Loucy (cell line): ENCODE data around the gene KLHL2.

Source experiments
- H2AFZ ChIP-seq: fragments of 200-600 bp; sonication (generic); 2 replicates; pipeline ENCODE4 v1.6.0; 2016; ENCODE audit warnings: antibody characterized with exemption, mild to moderate bottlenecking, low read length, moderate library complexity
- H3F3A ChIP-seq: fragments of 200-600 bp; 2 replicates; pipeline ENCODE4 v1.6.0; 2016; ENCODE audit warnings: antibody characterized with exemption, low read depth, mild to moderate bottlenecking
- H3K27me3 ChIP-seq: fragments of 200-600 bp; sonication (generic); 2 replicates; pipeline ENCODE4 v1.6.1; 2014; ENCODE audit warnings: low read length, mild to moderate bottlenecking; ENCODE audit not compliant: insufficient read depth, poor library complexity, severe bottlenecking
- H3K36me3 ChIP-seq: fragments of 200-600 bp; sonication (generic); 2 replicates; pipeline ENCODE4 v1.6.1; 2016; ENCODE audit warnings: low read length; ENCODE audit not compliant: insufficient read depth
- H3K4me1 ChIP-seq: fragments of 200-600 bp; sonication (generic); 2 replicates; pipeline ENCODE4 v1.5.1; 2014; ENCODE audit warnings: low read length, mild to moderate bottlenecking; ENCODE audit not compliant: insufficient read depth, poor library complexity, severe bottlenecking
- H3K4me2 ChIP-seq: fragments of 200-600 bp; sonication (generic); 2 replicates; pipeline ENCODE4 v1.6.0; 2014; ENCODE audit warnings: antibody characterized with exemption, low read length, low read depth, mild to moderate bottlenecking; ENCODE audit not compliant: poor library complexity, severe bottlenecking
- H3K4me3 ChIP-seq: fragments of 200-600 bp; sonication (generic); 2 replicates; pipeline ENCODE4 v1.5.1; 2014; ENCODE audit warnings: low read length, mild to moderate bottlenecking, mixed read lengths; ENCODE audit not compliant: poor library complexity, severe bottlenecking
- H3K79me2 ChIP-seq: fragments of 200-600 bp; sonication (generic); 2 replicates; pipeline ENCODE4 v1.6.1; 2014; ENCODE audit warnings: low read length; ENCODE audit not compliant: insufficient read depth
- H3K9ac ChIP-seq: fragments of 200-600 bp; sonication (generic); 2 replicates; pipeline ENCODE4 v1.6.0; 2014; ENCODE audit warnings: mild to moderate bottlenecking, low read depth, low read length, moderate library complexity; ENCODE audit not compliant: poor library complexity, severe bottlenecking
- H3K9me2 ChIP-seq: fragments of 200-600 bp; sonication (generic); replicated peaks from 2 replicates; pipeline ENCODE4 v1.6.1; 2016; ENCODE audit warnings: low read depth, low read length, mixed read lengths
- H3K9me3 ChIP-seq: fragments of 200-600 bp; sonication (generic); 2 replicates; pipeline ENCODE4 v1.6.1; 2014; ENCODE audit warnings: mild to moderate bottlenecking, antibody characterized with exemption, low read length, low read depth; ENCODE audit not compliant: insufficient read depth
- H4K20me1 ChIP-seq: fragments of 200-600 bp; sonication (generic); 2 replicates; pipeline ENCODE4 v1.6.0; 2014; ENCODE audit warnings: antibody characterized with exemption, low read length, mild to moderate bottlenecking; ENCODE audit not compliant: insufficient read depth, poor library complexity, severe bottlenecking
- CTCF ChIP-seq: fragments of 200-600 bp; sonication (generic); conservative IDR thresholded peaks from 2 replicates; pipeline ENCODE4 v1.5.1; 2014; ENCODE audit warnings: mild to moderate bottlenecking, antibody characterized with exemption, low read length
- EZH2phosphoT487 ChIP-seq: fragments of 200-600 bp; IDR thresholded peaks from 2 replicates; pipeline ENCODE4 v1.6.1; 2018; ENCODE audit warnings: antibody characterized with exemption, mild to moderate bottlenecking, moderate library complexity, borderline replicate concordance

Gene KLHL2

GRCh38 chr4:165207016-165207430 is 338 bp upstream of the KLHL2 start:
- no peaks in the 10 kb centered on the region for H3K9me3 ChIP-seq
- H3K9ac ChIP-seq, result peak overlapping the region; percentile 75
- H3K79me2 ChIP-seq, result peaks cover 42% of the 10 kb centered on the region
- peak overlapping the region; percentile 94 for H2AFZ ChIP-seq
- H3K4me1 ChIP-seq, result peaks cover 41% of the 10 kb centered on the region
- H3K4me3 ChIP-seq, result peak overlapping the region; percentile 97
- no peaks in the 10 kb centered on the region for H3K9me2 ChIP-seq
- peak overlapping the region; percentile 81 for H3K4me2 ChIP-seq
- peaks cover 23% of the 10 kb centered on the region for H4K20me1 ChIP-seq
- TF ChIP-seq CTCF (no peak), EZH2phosphoT487 (no peak)
- H3K36me3 ChIP-seq, result no peaks in the 10 kb centered on the region
- no peaks in the 10 kb centered on the region for H3K27me3 ChIP-seq
- no peaks in the 10 kb centered on the region for H3F3A ChIP-seq

- peak overlapping the region; percentile 82 for H3K4me2 ChIP-seq
- peak overlapping the region; percentile 67 for H2AFZ ChIP-seq
- H3K9me2 ChIP-seq, result no peaks in the 10 kb centered on the region
- no peaks in the 10 kb centered on the region for H3K27me3 ChIP-seq
- peaks cover 41% of the 10 kb centered on the region for H3K4me1 ChIP-seq
- TF ChIP-seq CTCF, result no peak
- no peak for TF ChIP-seq EZH2phosphoT487
- H3K9me3 ChIP-seq, result no peaks in the 10 kb centered on the region
- peak overlapping the region; percentile 97 for H3K4me3 ChIP-seq
- peaks cover 45% of the 10 kb centered on the region for H3K79me2 ChIP-seq
- H3K36me3 ChIP-seq, result no peaks in the 10 kb centered on the region
- H3K9ac ChIP-seq, result peak overlapping the region; percentile 62
- H3F3A ChIP-seq, result no peaks in the 10 kb centered on the region
- H4K20me1 ChIP-seq, result peaks cover 23% of the 10 kb centered on the region
Observed at GRCh38 chr4:165208221-165208652, 876 bp downstream of the KLHL2 start.

- peak overlapping the region; percentile 82 for H3K4me2 ChIP-seq
- TF ChIP-seq EZH2phosphoT487 (no peak), CTCF (no peak)
- no peaks in the 10 kb centered on the region for H3K9me2 ChIP-seq
- H4K20me1 ChIP-seq, result peaks cover 23% of the 10 kb centered on the region
- H3K4me3 ChIP-seq, result peak overlapping the region; percentile 97
- no peak overlapping the region for H2AFZ ChIP-seq
- H3K9me3 ChIP-seq, result no peaks in the 10 kb centered on the region
- H3K36me3 ChIP-seq, result no peaks in the 10 kb centered on the region
- H3K9ac ChIP-seq, result peak overlapping the region; percentile 62
- H3F3A ChIP-seq, result no peaks in the 10 kb centered on the region
- H3K79me2 ChIP-seq, result peaks cover 51% of the 10 kb centered on the region
- H3K4me1 ChIP-seq, result peaks cover 41% of the 10 kb centered on the region
- no peaks in the 10 kb centered on the region for H3K27me3 ChIP-seq
Observed at GRCh38 chr4:165208741-165209388, 1.5 kb downstream of the KLHL2 start.
